Fibroblast of peridontal ligament (primary cell): ENCODE results near the gene KIAA0825.

Experiments
- DNase-seq: peaks from one replicate; pipeline ENCODE4 v3.0.0-alpha.2; 2010; ENCODE audit errors: extremely low read depth

The KIAA0825 gene

GRCh38 chr5:94508461-94509148, 109.8 kb downstream of the KIAA0825 start:
- no peak for DNase-seq

DNA sequence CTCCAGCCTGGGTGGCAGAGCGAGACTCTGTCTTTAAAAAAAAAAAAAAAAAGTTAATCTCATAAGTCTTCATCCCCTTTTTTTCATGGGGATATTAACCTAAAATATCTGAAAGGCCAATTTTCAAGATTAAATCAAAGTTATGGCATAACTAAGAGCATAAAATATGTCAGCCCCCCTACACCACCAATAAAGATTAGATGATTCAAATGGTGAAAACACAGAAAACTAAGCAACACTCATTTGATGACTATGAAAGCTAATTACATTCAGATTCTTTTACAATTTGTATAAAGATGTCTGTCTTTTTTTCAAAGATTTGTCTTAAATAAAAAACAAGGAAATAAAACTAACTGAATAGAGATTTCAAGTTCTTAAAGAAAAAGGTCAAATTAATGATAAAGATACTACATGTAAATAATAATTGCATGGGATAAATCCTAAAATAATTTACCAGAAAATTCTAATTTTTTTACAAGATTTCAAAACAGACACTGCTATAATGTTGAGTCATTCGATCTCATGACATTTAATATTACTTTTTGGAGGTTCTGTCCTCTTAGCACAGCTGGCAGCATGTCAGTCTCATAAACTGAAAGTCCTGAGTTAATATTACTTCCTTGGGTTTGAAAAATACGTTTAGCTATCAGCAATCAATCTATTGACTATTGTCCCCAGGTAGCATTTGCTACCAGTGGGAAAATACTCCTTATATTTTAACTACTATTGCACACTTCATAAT, 112.9 kb downstream of the KIAA0825 start:
- DNase-seq = peak; percentile 27

- no peak for DNase-seq
Measured at GRCh38 chr5:94503677-94504076, 114.7 kb downstream of the KIAA0825 start.

DNA sequence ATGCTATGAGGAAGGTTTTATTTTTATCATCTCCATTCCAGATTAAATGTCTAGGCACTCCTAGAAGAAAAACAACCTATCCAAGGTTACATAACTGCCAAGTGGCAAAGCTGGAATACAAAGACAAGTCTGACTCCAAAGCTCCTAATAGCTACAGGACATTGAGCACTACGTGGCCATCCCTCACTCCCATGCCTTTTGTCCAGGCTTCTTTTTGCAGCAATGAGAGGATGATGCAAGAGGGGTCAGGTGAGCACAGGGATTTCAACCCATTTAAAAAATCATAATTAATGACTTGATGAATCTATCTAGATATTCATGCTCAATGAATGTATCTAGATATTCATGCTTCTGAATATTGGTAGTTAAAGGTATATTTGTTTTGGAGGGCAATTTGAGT, 117.0 kb downstream of the KIAA0825 start:
- no peak for DNase-seq

- no peak for DNase-seq
Measured at GRCh38 chr5:94499806-94500205, 118.6 kb downstream of the KIAA0825 start.

DNA sequence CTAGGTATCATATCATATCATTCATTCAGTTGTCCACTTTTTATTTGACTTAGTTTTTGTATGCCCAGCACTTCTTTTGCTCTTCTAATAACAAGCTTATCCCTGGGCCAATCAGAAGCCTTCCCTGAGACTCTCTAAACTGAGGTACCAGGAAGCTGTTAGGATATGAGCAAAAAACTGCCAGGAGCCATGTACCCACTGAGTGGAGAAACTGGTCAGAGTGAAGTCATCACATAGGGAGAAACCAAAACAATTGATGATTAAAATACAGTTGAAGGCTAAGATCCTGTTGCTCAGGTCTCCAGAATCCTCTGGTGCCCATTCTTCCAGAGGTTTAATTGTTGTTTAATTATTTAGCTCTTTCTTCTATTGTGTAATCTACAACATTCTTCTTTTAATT, 120.2 kb downstream of the KIAA0825 start:
- no peak for DNase-seq

DNA sequence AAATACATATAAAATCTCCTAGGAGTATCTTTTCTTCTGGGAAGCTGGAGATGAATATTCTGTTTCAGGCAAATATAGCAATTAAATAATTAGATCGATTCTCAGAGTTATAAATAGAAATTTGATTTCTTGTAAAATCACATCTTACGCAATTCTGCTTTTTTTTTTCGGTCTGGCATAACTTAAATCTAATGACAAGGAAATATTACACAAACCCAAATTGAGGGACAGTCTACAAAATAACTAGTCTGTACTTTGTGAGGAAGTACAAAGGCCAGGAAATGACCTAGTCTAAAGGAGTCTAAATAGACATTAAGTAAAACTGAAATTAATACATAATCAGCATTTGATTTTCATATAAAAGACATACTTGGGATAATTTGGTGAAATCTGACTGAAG, 133.3 kb downstream of the KIAA0825 start:
- DNase-seq = no peak

- DNase-seq = no peak
Measured at GRCh38 chr5:94481059-94481458, 137.3 kb downstream of the KIAA0825 start.

DNA sequence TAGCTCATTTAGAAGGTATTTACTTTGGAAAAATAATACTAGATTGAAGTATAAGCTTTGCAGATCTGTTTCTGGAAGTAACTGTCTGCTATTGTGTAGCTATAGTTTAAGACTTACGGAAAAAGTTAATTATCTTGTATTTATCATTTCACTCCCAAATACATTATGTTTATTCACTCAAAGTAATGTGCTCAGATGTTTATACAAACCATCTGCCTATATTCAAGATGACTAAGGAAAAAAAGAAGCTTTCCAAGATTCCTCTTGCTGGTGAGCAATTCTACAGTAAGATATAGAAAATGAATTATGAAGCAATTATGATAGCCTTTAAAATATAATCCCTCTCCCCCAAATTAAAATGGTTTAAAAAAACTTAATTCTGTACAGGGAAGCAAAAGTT, 137.9 kb downstream of the KIAA0825 start:
- peak; percentile 32 for DNase-seq

- no peak for DNase-seq
Measured at GRCh38 chr5:94473936-94474335, 144.5 kb downstream of the KIAA0825 start.

- DNase-seq = peak; percentile 62
Measured at GRCh38 chr5:94471521-94471920, 146.9 kb downstream of the KIAA0825 start.

DNA sequence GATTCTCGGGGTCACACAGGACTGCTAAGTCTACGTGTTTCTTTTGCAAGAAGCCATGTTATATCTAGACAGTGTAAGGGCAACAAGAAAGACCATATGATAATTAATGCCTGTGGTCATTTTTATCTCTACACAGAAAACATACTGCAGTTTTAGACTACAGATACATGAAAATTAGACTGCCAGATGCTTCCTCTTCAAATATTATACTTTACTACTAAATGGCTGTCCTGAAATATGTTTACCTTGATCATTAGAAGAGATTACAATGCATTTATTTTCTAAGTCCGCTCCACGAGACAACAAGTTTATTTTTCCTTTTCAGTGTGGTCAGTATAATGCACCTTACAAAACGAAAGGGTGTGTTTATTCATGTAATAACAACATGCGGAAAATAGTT, 147.6 kb downstream of the KIAA0825 start:
- DNase-seq = no peak

GRCh38 chr5:94469894-94470329, 148.5 kb downstream of the KIAA0825 start:
- peak; percentile 35 for DNase-seq

GRCh38 chr5:94467954-94468930, 150.2 kb downstream of the KIAA0825 start:
- DNase-seq = peak; percentile 16

GRCh38 chr5:94467346-94467953, 151.0 kb downstream of the KIAA0825 start:
- DNase-seq = no peak

GRCh38 chr5:94463739-94464138, 154.7 kb downstream of the KIAA0825 start:
- DNase-seq = peak; percentile 91

DNA sequence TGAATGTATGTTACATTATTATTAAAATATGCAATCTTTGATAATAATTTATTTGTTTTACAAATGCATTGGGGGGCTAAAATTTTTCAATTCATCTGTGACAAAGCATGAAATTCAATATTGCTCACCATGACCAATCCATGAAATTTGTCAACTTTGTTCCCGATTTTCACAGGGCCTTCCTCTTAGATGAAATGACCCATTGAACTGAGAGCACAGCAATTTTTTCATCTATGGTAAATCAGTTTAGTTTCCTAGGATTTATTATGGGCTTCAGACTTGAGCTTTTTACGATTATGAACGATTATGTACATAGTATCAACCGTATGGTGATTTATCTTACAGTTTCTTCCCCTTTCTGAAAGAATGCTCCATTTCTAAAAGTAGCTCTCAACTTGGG, 157.3 kb downstream of the KIAA0825 start:
- DNase-seq = no peak

- no peak for DNase-seq
Measured at GRCh38 chr5:94459915-94460314, 158.5 kb downstream of the KIAA0825 start.

GRCh38 chr5:94457788-94458187, 160.6 kb downstream of the KIAA0825 start:
- no peak for DNase-seq

DNA sequence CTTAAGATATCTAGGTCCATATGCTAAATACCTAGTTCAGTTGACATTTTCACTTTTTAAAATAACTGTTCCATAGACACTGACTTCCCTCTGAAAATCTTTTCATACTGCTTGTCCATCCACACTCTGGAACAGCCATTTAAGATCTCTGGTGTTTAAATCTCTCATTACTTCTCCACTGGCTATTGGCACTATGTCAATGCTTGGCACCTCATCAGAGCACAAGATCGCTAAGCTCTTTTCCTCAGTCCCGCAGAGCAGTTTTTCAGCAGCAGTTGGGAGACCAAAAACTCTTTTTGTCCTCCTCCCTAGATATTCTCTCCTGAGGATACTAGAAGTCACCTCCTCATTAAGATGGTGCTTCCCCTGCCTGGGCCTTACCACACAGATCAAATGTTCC, 172.7 kb downstream of the KIAA0825 start:
- DNase-seq = no peak

GRCh38 chr5:94442991-94443390, 175.4 kb downstream of the KIAA0825 start:
- DNase-seq = no peak

DNA sequence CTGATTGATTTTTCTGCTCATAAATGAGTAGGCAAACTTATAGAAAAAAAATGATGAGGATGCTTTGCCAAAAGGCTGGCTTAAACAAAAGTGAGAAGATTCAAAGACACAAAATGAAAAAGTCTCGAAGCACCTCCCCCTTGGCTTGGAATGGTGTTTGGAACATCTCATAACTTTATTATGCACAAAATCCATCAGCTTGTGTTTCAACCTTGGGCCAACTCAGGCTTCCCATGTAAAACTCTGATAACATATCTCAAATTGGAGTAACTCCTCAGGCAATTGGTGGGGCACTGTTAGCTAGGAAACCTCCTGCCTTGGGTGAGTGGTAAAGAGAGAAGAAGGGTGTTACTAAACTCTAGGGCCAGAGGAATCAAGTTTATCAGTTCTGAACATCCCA, 176.3 kb downstream of the KIAA0825 start:
- no peak for DNase-seq
